A549 treated with RU486 at 1 μM for 4 hours (cell line): ENCODE data around the gene ENDOV. TPM values are rescaled to one million over a fixed set of nuclear protein-coding genes. Genes with fewer than 3 reads are reported as not detected.

Source experiments
- total RNA-seq: library from RNA; stranded (reverse); fragments of 200-300 nt; extraction: Qiagen RNA extraction; gene quantifications from 5 replicates; pipeline ENCODE4 v1.2.3, GENCODE V29; 2022; ENCODE audit warnings: low read depth

ENDOV gene
- 34.1 to 57.5 TPM (median 50.6 TPM) in 5 replicates for total RNA-seq

GRCh38 chr17:80414803-80415625 is at the start of gene ENDOV:
Gene ENDOV (plus strand): TSS chr17:80415167. CDS start chr17:80415195, 28 bp downstream.

GRCh38 chr17:80475910-80476876 is 61.2 kb downstream of the ENDOV start, which contains the start of gene NPTX1:
Gene NPTX1 (minus strand): TSS chr17:80476607. CDS start chr17:80476446, 161 bp downstream.

Other genes starting within 250 kb of the ENDOV start
- gene CARD14, start 245.1 kb upstream of the ENDOV start, total RNA-seq = 0.09 to 0.29 TPM (median 0.18 TPM) in 5 replicates
- gene SGSH, start 194.8 kb upstream of the ENDOV start, total RNA-seq = 17.7 to 28.6 TPM (median 27.5 TPM) in 5 replicates
- gene SLC26A11, start 194.7 kb upstream of the ENDOV start, total RNA-seq = 9.3 to 17.3 TPM (median 12.8 TPM) in 5 replicates
- gene RNF213, start 154.3 kb upstream of the ENDOV start, total RNA-seq = 57.1 to 67.1 TPM (median 64.0 TPM) in 5 replicates
- 46.8 to 115 TPM (median 85.9 TPM) in 5 replicates for gene NPTX1, start 61.4 kb downstream of the ENDOV start, total RNA-seq
- gene RPTOR, start 129.7 kb downstream of the ENDOV start, total RNA-seq = 24.9 to 33.2 TPM (median 27.9 TPM) in 5 replicates